A549 (cell line): ENCODE data around the gene MGRN1. TPM values are rescaled to one million over a fixed set of nuclear protein-coding genes. Genes with fewer than 3 reads are reported as not detected.

Experiments used
- ATAC-seq, 2 experiments: fragments of 200-7000 bp in 1 of 2; fragments of >200 bp in 1 of 2; cut with Nextera tagmentation in 1 of 2; cut with Tn5 transposase in 1 of 2; 3 replicates each; pipeline versions ENCODE4 v1.8.0 to v1.9.1; 2018 to 2020; ENCODE audit warnings: mild to moderate bottlenecking in 1 of 2, moderate library complexity in 1 of 2
- CTCF ChIA-PET: fragments of 300-600 bp; sonication (Branson Sonifier 250); formaldehyde crosslinking; extraction: SDS; loops from one replicate; lab custom pipeline; 2021; ENCODE audit warnings: antibody characterized with exemption, inconsistent platforms; lab: Yijun Ruan, JAX
- POLR2A ChIA-PET: fragments of 350-600 bp; formaldehyde crosslinking; extraction: SDS; loops from one replicate; lab custom pipeline; 2021; ENCODE audit warnings: antibody characterized with exemption, inconsistent platforms; lab: Yijun Ruan, JAX
- DNase-seq, 2 experiments: peaks; one replicate each; pipeline versions ENCODE4 v3.0.0 to v3.0.0-alpha.2; 2011 to 2016; ENCODE audit warnings: low read depth in 1 of 2, low spot score in 1 of 2
- FAIRE-seq: peaks from 2 replicates; lab custom pipeline; 2011; peaks lifted over from hg19 to GRCh38; lab: Jason Lieb, UNC
- H3K27ac ChIP-seq, 2 experiments: fragments of >200 bp; sonication (Bioruptor Twin); formaldehyde crosslinking; 3 replicates each; pipeline ENCODE4 v1.5.1; 2016 to 2017
- H3K4me1 ChIP-seq: fragments of >200 bp; sonication (Bioruptor Twin); formaldehyde crosslinking; 3 replicates; pipeline ENCODE4 v1.6.1; 2016
- H3K4me2 ChIP-seq: fragments of >200 bp; sonication (Bioruptor Twin); formaldehyde crosslinking; 3 replicates; pipeline ENCODE4 v1.6.1; 2016
- H3K4me3 ChIP-seq: fragments of >200 bp; sonication (Bioruptor Twin); formaldehyde crosslinking; 3 replicates; pipeline ENCODE4 v1.5.1; 2016
- H3K9me3 ChIP-seq: fragments of >200 bp; sonication (Bioruptor Twin); formaldehyde crosslinking; 3 replicates; pipeline ENCODE4 v1.6.1; 2016
- CHD4 ChIP-seq: fragments of 200-600 bp; sonication (generic); IDR thresholded peaks from 2 replicates; pipeline ENCODE4 v1.6.1; 2016; ENCODE audit warnings: antibody characterized with exemption, mild to moderate bottlenecking, borderline replicate concordance
- ESRRA ChIP-seq: fragments of 150-350 bp; IDR thresholded peaks from 2 replicates; pipeline ENCODE4 v1.6.1; 2014; ENCODE audit warnings: mild to moderate bottlenecking, low read length, borderline replicate concordance
- GATA3 ChIP-seq: IDR thresholded peaks from 2 replicates; pipeline ENCODE4 v1.6.1; 2012; ENCODE audit warnings: borderline replicate concordance
- HEYL ChIP-seq: fragments of 250-450 bp; sonication (Bioruptor Pico); IDR thresholded peaks from 2 replicates; pipeline ENCODE4 v1.8.0; 2021; ENCODE audit warnings: mild to moderate bottlenecking, moderate library complexity
- HOXA7 ChIP-seq: fragments of 250-450 bp; sonication (Bioruptor Pico); IDR thresholded peaks from 2 replicates; pipeline ENCODE4 v1.5.0; 2020; ENCODE audit warnings: mild to moderate bottlenecking, moderate library complexity
- JUNB ChIP-seq: fragments of >200 bp; sonication (Bioruptor Twin); formaldehyde crosslinking; IDR thresholded peaks from 2 replicates; pipeline ENCODE4 v1.6.1; 2016
- NR3C1 ChIP-seq: fragments of >200 bp; sonication (Bioruptor Twin); formaldehyde crosslinking; IDR thresholded peaks from 3 replicates; pipeline ENCODE4 v1.6.1; 2017
- RFX5 ChIP-seq: fragments of 450-650 bp; IDR thresholded peaks from 2 replicates; pipeline ENCODE4 v1.7.1; 2014; ENCODE audit warnings: antibody characterized with exemption, mild to moderate bottlenecking, moderate library complexity
- SREBF2 ChIP-seq: fragments of 450-650 bp; IDR thresholded peaks from 2 replicates; pipeline ENCODE4 v1.6.1; 2014; ENCODE audit warnings: mild to moderate bottlenecking, moderate library complexity
- ZFP36 ChIP-seq: fragments of 450-650 bp; IDR thresholded peaks from 2 replicates; pipeline ENCODE4 v1.6.1; 2014; ENCODE audit warnings: borderline replicate concordance; ENCODE audit not compliant: partially characterized antibody
- WGBS: methylation state at CpG from one replicate; pipeline ENCODE4 v1.1.6; 2017; ENCODE audit errors: missing lambda C conversion rate; 5-methylcytosine and 5-hydroxymethylcytosine counted together
- polyA plus RNA-seq, 4 experiments: library from polyadenylated mRNA; depleted of rRNA in 3 of 4; stranded (reverse); fragments of >200 nt; fragmentation: RNase III in 1 of 4; extraction: RNeasy Plus Mini Kit Qiagen cat#74134 plus additional on column Dnase treatment in 1 of 4; gene quantifications; 2 replicates in 3 of 4; 3 replicates in 1 of 4; pipeline ENCODE4 v1.2.3, GENCODE V29; 2011 to 2017
- TF ChIP-seq, protein P1 (sequence below): fragments of 150-350 bp; IDR thresholded peaks from 2 replicates; pipeline ENCODE4 v1.6.1; 2014; ENCODE audit warnings: low read depth, mild to moderate bottlenecking, low read length
- TF ChIP-seq, protein P2 (sequence below): fragments of 200-600 bp; sonication (generic); IDR thresholded peaks from 2 replicates; pipeline ENCODE4 v1.6.1; 2016; ENCODE audit warnings: antibody characterized with exemption, mild to moderate bottlenecking, moderate library complexity

The MGRN1 gene
- polyA plus RNA-seq, 2 of the 4 experiments (the other 2 are of a cell fraction): 4.3 to 29.9 TPM

DNA sequence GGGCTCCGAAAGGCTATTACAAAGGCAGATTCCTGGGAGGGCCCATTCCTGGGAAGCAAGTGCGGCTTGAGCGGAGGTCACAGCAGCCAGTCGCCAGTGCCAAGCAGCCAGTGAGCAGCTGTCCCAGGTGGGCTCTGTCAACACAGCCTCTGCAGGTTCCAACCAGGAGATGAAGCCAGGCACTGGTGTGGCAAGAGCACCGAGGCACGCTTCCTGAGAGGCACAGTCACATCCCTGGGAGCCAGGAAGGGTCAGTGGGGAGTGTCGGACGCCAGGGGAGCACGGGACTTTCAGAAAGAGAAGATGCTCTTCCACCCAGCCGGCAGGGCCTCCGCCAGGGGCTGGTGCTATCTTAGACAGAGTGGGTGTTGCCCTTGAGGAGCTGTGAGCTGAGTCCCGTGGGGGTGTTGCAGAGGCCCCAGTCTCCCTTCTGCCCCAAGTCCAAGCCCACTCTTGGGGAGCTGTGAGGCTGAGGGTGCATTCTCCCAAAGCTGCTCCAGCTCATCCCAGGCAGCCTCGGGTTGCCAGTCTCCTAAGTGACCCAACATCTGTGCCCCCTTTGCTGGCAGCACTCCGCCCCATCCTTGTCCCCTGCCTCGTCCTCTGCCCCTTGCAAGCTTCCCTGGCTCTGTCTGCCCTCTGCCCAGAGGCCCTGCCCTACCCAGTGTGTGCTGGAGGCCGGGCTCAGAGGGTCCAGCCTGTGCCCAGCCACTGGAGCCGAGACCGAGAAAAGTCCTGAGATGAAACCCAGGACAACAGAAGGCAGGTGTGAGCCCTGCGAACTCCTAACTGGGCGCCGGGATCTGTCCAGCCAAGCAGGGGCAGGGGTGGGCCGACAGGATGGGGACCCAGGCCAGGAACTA, 16.6 kb upstream of the MGRN1 start (continued):
- TF ChIP-seq NR3C1: no peak
- TF ChIP-seq SREBF2: no peak
- no peak for TF ChIP-seq RFX5
- TF ChIP-seq GATA3: no peak
- TF ChIP-seq ESRRA: no peak
- TF ChIP-seq, all 56 proteins: peak for 0

DNA sequence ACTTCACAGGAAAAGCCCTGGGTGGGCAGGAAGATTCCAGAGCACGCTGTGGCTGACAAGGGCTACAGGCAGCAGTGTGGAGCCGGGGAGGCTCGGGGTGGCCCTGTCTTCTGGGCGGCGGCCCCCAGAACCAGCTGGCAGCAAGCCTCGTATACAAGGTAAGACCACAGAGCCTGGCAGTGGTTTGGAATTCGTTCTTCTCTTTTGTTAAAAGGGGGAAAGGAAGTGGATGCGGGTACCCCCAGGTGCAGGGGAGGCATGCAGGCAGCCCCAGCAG, 16.0 kb upstream of the MGRN1 start:
- ChIA-PET POLR2A (no interaction called here), CTCF (interaction anchor here (0.8 to 1.6 kb wide), 4 partner anchors 16 to 132 kb away, joined by 3 to 4 read pairs (median 3); partner anchors contain the start of genes HMOX2 and MGRN1)
- Histone ChIP-seq H3K27ac (no peak overlapping the region), H3K4me3 (no peak overlapping the region), H3K9me3 (no peaks in the 10 kb centered on the region), H3K4me2 (no peak overlapping the region), H3K4me1 (peaks cover 13% of the 10 kb centered on the region; the same call in 2 of the 3 replicates)
- FAIRE-seq (no peak), DNase-seq (no peak), ATAC-seq (no peak)
- no peak for TF ChIP-seq ZFP36
- 91% methylated on average over 5 of the region's 8 CpGs for WGBS

DNA sequence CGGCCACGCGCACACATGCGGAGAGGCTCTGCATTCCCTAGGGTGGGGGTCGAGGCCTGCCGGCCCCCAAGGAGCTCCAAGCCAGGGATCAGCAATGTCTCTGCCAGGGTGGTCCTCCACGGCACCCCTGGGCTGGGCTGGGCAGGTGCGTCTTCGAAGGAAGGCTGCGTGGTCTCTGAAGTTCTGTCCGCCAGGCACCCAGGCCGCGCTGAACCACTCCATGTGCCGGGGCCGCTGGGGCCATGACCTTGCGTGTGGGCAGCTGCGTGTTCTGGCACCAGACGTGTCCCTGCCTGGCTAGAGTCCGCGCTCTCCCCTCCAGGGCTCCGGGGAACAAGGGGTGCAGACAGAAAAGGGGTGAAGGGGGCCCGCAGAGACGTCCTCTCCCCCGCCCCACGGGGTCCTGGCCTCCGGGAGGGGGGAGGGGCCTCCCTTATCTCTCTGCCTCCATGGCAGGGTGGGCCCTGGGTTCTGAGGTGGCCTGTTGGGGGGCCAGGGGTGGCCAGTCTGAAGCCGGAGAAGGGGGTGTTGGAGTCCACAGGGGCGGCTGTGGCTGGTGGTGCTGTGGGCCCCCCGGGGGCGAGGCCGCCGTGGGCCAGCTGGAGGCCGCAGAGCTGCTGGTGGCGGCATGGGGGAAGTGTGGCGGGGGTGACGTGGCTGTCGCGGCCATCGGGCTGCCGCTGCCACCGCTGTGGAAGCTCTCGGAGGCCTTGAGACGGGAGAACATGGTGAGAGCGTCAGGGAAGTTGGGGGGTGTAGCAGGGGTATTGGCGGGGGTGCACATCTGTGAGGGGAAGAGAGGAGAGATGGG, 15.2 kb upstream of the MGRN1 start:
- ChIA-PET POLR2A (no interaction called here), CTCF (interaction anchor here (1.0 to 1.8 kb wide), 3 partner anchors 15 to 24 kb away, joined by 3 to 13 read pairs (median 4); partner anchors contain the start of gene MGRN1)
- Histone ChIP-seq H3K4me1 (peaks cover 13% of the 10 kb centered on the region; the same call in 2 of the 3 replicates), H3K4me3 (no peak overlapping the region), H3K27ac (no peak overlapping the region), H3K9me3 (no peaks in the 10 kb centered on the region), H3K4me2 (no peak overlapping the region)
- ATAC-seq: no peak
- DNase-seq: no peak
- no peak for FAIRE-seq
- WGBS: 84% methylated on average over 28 of the region's 45 CpGs
- TF ChIP-seq RFX5: no peak
- TF ChIP-seq, protein P1, sequence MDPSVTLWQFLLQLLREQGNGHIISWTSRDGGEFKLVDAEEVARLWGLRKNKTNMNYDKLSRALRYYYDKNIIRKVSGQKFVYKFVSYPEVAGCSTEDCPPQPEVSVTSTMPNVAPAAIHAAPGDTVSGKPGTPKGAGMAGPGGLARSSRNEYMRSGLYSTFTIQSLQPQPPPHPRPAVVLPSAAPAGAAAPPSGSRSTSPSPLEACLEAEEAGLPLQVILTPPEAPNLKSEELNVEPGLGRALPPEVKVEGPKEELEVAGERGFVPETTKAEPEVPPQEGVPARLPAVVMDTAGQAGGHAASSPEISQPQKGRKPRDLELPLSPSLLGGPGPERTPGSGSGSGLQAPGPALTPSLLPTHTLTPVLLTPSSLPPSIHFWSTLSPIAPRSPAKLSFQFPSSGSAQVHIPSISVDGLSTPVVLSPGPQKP: no peak
- no peak for TF ChIP-seq CHD4
- TF ChIP-seq HEYL (CRISPR knock-in tag): no peak
- TF ChIP-seq, protein P2, sequence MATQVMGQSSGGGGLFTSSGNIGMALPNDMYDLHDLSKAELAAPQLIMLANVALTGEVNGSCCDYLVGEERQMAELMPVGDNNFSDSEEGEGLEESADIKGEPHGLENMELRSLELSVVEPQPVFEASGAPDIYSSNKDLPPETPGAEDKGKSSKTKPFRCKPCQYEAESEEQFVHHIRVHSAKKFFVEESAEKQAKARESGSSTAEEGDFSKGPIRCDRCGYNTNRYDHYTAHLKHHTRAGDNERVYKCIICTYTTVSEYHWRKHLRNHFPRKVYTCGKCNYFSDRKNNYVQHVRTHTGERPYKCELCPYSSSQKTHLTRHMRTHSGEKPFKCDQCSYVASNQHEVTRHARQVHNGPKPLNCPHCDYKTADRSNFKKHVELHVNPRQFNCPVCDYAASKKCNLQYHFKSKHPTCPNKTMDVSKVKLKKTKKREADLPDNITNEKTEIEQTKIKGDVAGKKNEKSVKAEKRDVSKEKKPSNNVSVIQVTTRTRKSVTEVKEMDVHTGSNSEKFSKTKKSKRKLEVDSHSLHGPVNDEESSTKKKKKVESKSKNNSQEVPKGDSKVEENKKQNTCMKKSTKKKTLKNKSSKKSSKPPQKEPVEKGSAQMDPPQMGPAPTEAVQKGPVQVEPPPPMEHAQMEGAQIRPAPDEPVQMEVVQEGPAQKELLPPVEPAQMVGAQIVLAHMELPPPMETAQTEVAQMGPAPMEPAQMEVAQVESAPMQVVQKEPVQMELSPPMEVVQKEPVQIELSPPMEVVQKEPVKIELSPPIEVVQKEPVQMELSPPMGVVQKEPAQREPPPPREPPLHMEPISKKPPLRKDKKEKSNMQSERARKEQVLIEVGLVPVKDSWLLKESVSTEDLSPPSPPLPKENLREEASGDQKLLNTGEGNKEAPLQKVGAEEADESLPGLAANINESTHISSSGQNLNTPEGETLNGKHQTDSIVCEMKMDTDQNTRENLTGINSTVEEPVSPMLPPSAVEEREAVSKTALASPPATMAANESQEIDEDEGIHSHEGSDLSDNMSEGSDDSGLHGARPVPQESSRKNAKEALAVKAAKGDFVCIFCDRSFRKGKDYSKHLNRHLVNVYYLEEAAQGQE: no peak
- no peak for TF ChIP-seq JUNB
- TF ChIP-seq HOXA7 (CRISPR knock-in tag): no peak
